Testis (tissue), 3 donors: Measurements from ENCODE around the gene C1QTNF9. TPM values are rescaled to one million over a fixed set of nuclear protein-coding genes. Genes with fewer than 3 reads are reported as not detected.
"Not testable (repeated sequence)": the region's sequence is repeated elsewhere in the genome, so short reads cannot be mapped to it uniquely, and the experiment has no call there.

ENCODE experiments used
- DNase-seq: peaks from one replicate; pipeline ENCODE4 v3.0.0-alpha.2; 2019
- H3K27ac ChIP-seq, 2 donors: fragments of 200-600 bp; sonication (generic); one replicate each; pipeline ENCODE4 v1.5.1; 2019
- H3K27me3 ChIP-seq: fragments of 200-600 bp; sonication (generic); one replicate; pipeline ENCODE4 v1.5.1; 2019
- H3K36me3 ChIP-seq: fragments of 200-600 bp; sonication (generic); one replicate; pipeline ENCODE4 v1.5.1; 2017; ENCODE audit warnings: low read depth; ENCODE audit errors: missing control alignments
- H3K4me1 ChIP-seq: fragments of 200-600 bp; sonication (generic); one replicate; pipeline ENCODE4 v1.5.1; 2019
- H3K4me3 ChIP-seq, 2 donors: fragments of 200-600 bp; sonication (generic); one replicate each; pipeline ENCODE4 v1.5.1; 2017 to 2019
- H3K9me3 ChIP-seq: fragments of 200-600 bp; sonication (generic); one replicate; pipeline ENCODE4 v1.5.1; 2017
- CTCF ChIP-seq, 3 experiments: fragments of 450-650 bp in 2 of 3; fragments of 200-600 bp in 1 of 3; sonication (generic) in 1 of 3; IDR thresholded peaks; one replicate each; pipeline ENCODE4 v1.5.1; 2016 to 2019; ENCODE audit warnings: antibody characterized with exemption in 3 of 3, mild to moderate bottlenecking in 2 of 3, moderate library complexity in 1 of 3
- POLR2A ChIP-seq: fragments of 450-650 bp; IDR thresholded peaks from one replicate; pipeline ENCODE4 v1.6.1; 2017; ENCODE audit warnings: antibody characterized with exemption, mild to moderate bottlenecking, moderate library complexity
- WGBS, 2 donors: methylation state at CpG; one replicate each; pipeline ENCODE4 v1.1.5; 2018; 5-methylcytosine and 5-hydroxymethylcytosine counted together
- intact Hi-C: fragments of 100-400 bp; cut with DNase I; formaldehyde crosslinking; loops from one replicate; pipeline ENCODE4 v1.15.1; 2023; ENCODE audit warnings: low total_unique reads
- polyA plus RNA-seq: library from polyadenylated mRNA; stranded (reverse); fragments of 350-450 nt; fragmentation: Illumina TruSeq; extraction: RNeasy Lipid Tissue Mini Kit (QIAGEN cat#74804); gene quantifications from one replicate; pipeline ENCODE4 v1.2.3, GENCODE V29; 2014; ENCODE audit warnings: low read depth, low replicate concordance; ENCODE audit not compliant: insufficient read depth
- total RNA-seq, 2 donors: library from RNA; depleted of rRNA; stranded (reverse); fragments of >200 nt; gene quantifications; one replicate each; pipeline ENCODE4 v1.2.3, GENCODE V29; 2016

The C1QTNF9 gene
- total and polyA plus RNA-seq, 3 donors from 2014 or later, result 0.43 to 2.4 (median 1.1) TPM

- Histone ChIP-seq H3K27me3 (no peaks in the 10 kb centered on the region), H3K4me1 (peaks cover 14% of the 10 kb centered on the region), H3K36me3 (no peaks in the 10 kb centered on the region), H3K27ac (no peak overlapping the region), H3K9me3 (no peaks in the 10 kb centered on the region), H3K4me3 (no peak overlapping the region)
- TF ChIP-seq CTCF (IDR thresholded peaks at IDR 0.05) (peak in 2 of 3 experiments; percentile 12 to 18), POLR2A (no peak)
- intact Hi-C loops, result no loop called here
- WGBS, 2 donors, result 43 to 56% methylated on average over 5 of the region's 5 CpGs
- no peak for DNase-seq
These were observed 4.1 kb downstream of the C1QTNF9 start for GRCh38 chr13:24313439-24313838.

GRCh38 chr13:24317835-24318234 is 8.5 kb downstream of the C1QTNF9 start:
- intact Hi-C loops, H3K36me3 ChIP-seq, H3K4me1 ChIP-seq, H3K9me3 ChIP-seq, H3K27ac ChIP-seq, H3K27me3 ChIP-seq, H3K4me3 ChIP-seq, DNase-seq: not testable (repeated sequence)
- whole genome bisulfite sequencing, 2 donors, result 93% methylated on average over 3 to 10 of the region's 10 CpGs

GRCh38 chr13:24318878-24319277 is 9.5 kb downstream of the C1QTNF9 start:
- H3K9me3 ChIP-seq, H3K4me1 ChIP-seq, H3K4me3 ChIP-seq, H3K36me3 ChIP-seq, DNase-seq, intact Hi-C loops, H3K27ac ChIP-seq, H3K27me3 ChIP-seq: not testable (repeated sequence)
- 53 to 75% methylated on average over 3 to 4 of the region's 4 CpGs for WGBS, 2 donors

- H3K36me3 ChIP-seq, H3K27me3 ChIP-seq, H3K27ac ChIP-seq, H3K9me3 ChIP-seq, H3K4me3 ChIP-seq, intact Hi-C loops, H3K4me1 ChIP-seq, DNase-seq: not testable (repeated sequence)
- WGBS, 2 donors, result 83 to 96% methylated on average over 6 of the region's 6 CpGs
These were observed 10.3 kb downstream of the C1QTNF9 start for GRCh38 chr13:24319641-24320040.

GRCh38 chr13:24321416-24321815 is 12.0 kb downstream of the C1QTNF9 start:
- H3K27ac ChIP-seq, H3K36me3 ChIP-seq, H3K4me3 ChIP-seq, intact Hi-C loops, H3K9me3 ChIP-seq, H3K27me3 ChIP-seq, DNase-seq, H3K4me1 ChIP-seq: not testable (repeated sequence)
- WGBS, 2 donors, result 91 to 94% methylated on average over 8 of the region's 8 CpGs

GRCh38 chr13:24322470-24322869 is 13.1 kb downstream of the C1QTNF9 start:
- intact Hi-C loops, H3K27ac ChIP-seq, DNase-seq, H3K4me3 ChIP-seq, H3K4me1 ChIP-seq, H3K27me3 ChIP-seq, H3K9me3 ChIP-seq, H3K36me3 ChIP-seq: not testable (repeated sequence)
- 38 to 63% methylated on average over 2 of the region's 2 CpGs for WGBS, 2 donors

GRCh38 chr13:24323036-24323738 is 13.8 kb downstream of the C1QTNF9 start:
- 54 to 71% methylated on average over 20 to 28 of the region's 28 CpGs for WGBS, 2 donors
- intact Hi-C loops, result no loop called here

More at GRCh38 chr13:24323036-24323738, 13.8 kb downstream of the C1QTNF9 start:
- H3K9me3 ChIP-seq, result no peaks in the 10 kb centered on the region
- no peak overlapping the region for H3K27ac ChIP-seq
- TF ChIP-seq POLR2A (no peak), CTCF (IDR thresholded peaks at IDR 0.05) (no peak)
- DNase-seq, result no peak
- H3K27me3 ChIP-seq, result no peaks in the 10 kb centered on the region
- H3K4me1 ChIP-seq, result no peaks in the 10 kb centered on the region
- peak overlapping the region in 1 of 2 donors; percentile 31 for H3K4me3 ChIP-seq
- H3K36me3 ChIP-seq, result no peaks in the 10 kb centered on the region
